GM23248 (cell line): ENCODE data around the gene PC.

Experiments
- EZH2 ChIP-seq: fragments of 200-600 bp; sonication (generic); IDR thresholded peaks from 2 replicates; pipeline ENCODE4 v1.6.1; 2018; ENCODE audit warnings: antibody characterized with exemption, mild to moderate bottlenecking; ENCODE audit not compliant: insufficient read depth, poor library complexity, severe bottlenecking
- EZH2phosphoT487 ChIP-seq: fragments of 200-600 bp; sonication (generic); IDR thresholded peaks from 2 replicates; pipeline ENCODE4 v1.6.1; 2018; ENCODE audit warnings: antibody characterized with exemption, moderate library complexity, mild to moderate bottlenecking, low read depth; ENCODE audit not compliant: insufficient read depth

- TF ChIP-seq EZH2 = no peak
- TF ChIP-seq EZH2phosphoT487 = no peak
Measured at GRCh38 chr11:66910016-66910415, 48.2 kb downstream of the PC start.
